Neural cell (in vitro differentiated cells): ENCODE measurements around the gene APOB.

ENCODE experiments used
- POLR2AphosphoS5 ChIP-seq: IDR thresholded peaks from 2 replicates; pipeline ENCODE4 v1.6.1; 2012
- TF ChIP-seq, protein P1 (sequence below): fragments of 450-650 bp; IDR thresholded peaks from 2 replicates; pipeline ENCODE4 v1.5.1; 2014; ENCODE audit warnings: antibody characterized with exemption, mild to moderate bottlenecking, moderate library complexity; ENCODE audit not compliant: poor library complexity, severe bottlenecking

DNA sequence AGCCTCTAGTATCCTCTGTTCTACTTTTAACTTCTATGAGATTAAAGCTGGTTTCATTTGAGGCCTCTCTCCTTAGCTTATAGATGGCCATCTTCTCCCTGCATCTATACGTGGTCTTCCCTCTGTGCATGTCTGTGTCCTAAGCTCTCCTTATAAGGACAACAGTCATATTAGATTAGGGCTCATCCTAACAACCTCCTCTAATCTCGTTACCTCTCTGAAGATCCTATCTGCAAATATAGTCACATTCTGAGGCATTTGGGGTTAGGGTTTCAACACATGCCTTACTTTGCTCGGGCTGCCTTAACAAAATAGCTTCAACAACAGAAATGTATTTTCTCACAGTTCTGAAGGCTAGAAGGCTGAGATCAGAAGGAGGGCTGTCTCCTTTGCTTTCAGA, 11.6 kb upstream of the APOB start:
- TF ChIP-seq, protein P1, sequence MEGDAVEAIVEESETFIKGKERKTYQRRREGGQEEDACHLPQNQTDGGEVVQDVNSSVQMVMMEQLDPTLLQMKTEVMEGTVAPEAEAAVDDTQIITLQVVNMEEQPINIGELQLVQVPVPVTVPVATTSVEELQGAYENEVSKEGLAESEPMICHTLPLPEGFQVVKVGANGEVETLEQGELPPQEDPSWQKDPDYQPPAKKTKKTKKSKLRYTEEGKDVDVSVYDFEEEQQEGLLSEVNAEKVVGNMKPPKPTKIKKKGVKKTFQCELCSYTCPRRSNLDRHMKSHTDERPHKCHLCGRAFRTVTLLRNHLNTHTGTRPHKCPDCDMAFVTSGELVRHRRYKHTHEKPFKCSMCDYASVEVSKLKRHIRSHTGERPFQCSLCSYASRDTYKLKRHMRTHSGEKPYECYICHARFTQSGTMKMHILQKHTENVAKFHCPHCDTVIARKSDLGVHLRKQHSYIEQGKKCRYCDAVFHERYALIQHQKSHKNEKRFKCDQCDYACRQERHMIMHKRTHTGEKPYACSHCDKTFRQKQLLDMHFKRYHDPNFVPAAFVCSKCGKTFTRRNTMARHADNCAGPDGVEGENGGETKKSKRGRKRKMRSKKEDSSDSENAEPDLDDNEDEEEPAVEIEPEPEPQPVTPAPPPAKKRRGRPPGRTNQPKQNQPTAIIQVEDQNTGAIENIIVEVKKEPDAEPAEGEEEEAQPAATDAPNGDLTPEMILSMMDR, result no peak
- TF ChIP-seq POLR2AphosphoS5, result no peak
